Right ventricle myocardium inferior (tissue), 1 donor: ENCODE data around the gene CDK15. TPM values are rescaled to one million over a fixed set of nuclear protein-coding genes. Genes with fewer than 3 reads are reported as not detected.

Experiments used
- total RNA-seq: library from RNA; stranded (reverse); fragmentation: NEBNext Ultra II Directional; extraction: Animal tissue kit (Norgen Biotek cat#: 25700); gene quantifications from one replicate; pipeline ENCODE4 v1.2.1, GENCODE V29; 2021
- donor health status: DM: no; HTN: yes; CAD: no; lungs with severe emphysema.

The CDK15 gene
- total RNA-seq, 1 donor from 2014 or later = 0.35 TPM

Other genes with a start within 250 kb of the CDK15 start
- 14.6 TPM for gene TMEM237, start 163.0 kb upstream of the CDK15 start, total RNA-seq
- gene MPP4, start 107.9 kb upstream of the CDK15 start, total RNA-seq = not detected
- 34.5 TPM for gene ALS2, start 25.6 kb upstream of the CDK15 start, total RNA-seq
- gene FZD7, start 227.3 kb downstream of the CDK15 start, total RNA-seq = 24.2 TPM